K562 (cell line): ENCODE measurements around the gene SPATA25. TPM values are rescaled to one million over a fixed set of nuclear protein-coding genes. Genes with fewer than 3 reads are reported as not detected.

Source experiments
- ATAC-seq: fragments of 200-7000 bp; cut with Tn5 transposase; 3 replicates; pipeline ENCODE4 v1.9.1; 2020; ENCODE audit warnings: moderate library complexity
- BruUV-seq: library from RNA; stranded (reverse); fragments of 400-500 nt; replicated peaks from 2 replicates; lab custom pipeline; 2021; lab: Mats Ljungman, UMichigan
- CTCF ChIA-PET: fragments of 300-600 bp; formaldehyde crosslinking; extraction: SDS; loops from one replicate; lab custom pipeline; 2021; ENCODE audit warnings: low intra/inter-chr PET ratio; lab: Yijun Ruan, JAX
- POLR2A ChIA-PET: fragments of 300-600, 350-650 bp; sonication (Branson Sonifier 250); formaldehyde crosslinking; extraction: SDS; loops from one replicate; lab custom pipeline; 2021; ENCODE audit warnings: antibody characterized with exemption, inconsistent platforms; lab: Yijun Ruan, JAX
- DNase-seq, 4 experiments: peaks; one replicate each; pipeline versions ENCODE4 v3.0.0 to v3.0.0-alpha.2; 2011 to 2018; ENCODE audit warnings: low spot score in 3 of 4, mixed read lengths in 3 of 4; ENCODE audit errors: extremely low read depth in 1 of 4
- FAIRE-seq: peaks from 2 replicates; lab custom pipeline; 2011; peaks lifted over from hg19 to GRCh38; lab: Jason Lieb, UNC
- H2AFZ ChIP-seq: 2 replicates; pipeline ENCODE4 v1.6.0; 2011; ENCODE audit warnings: low read depth, low read length, control low read depth, inconsistent platforms
- H3K27ac ChIP-seq: fragments of 200-600 bp; 3 replicates; pipeline ENCODE4 v1.8.0; 2011; ENCODE audit warnings: low read depth, mild to moderate bottlenecking, control low read depth, inconsistent platforms, low read length, moderate library complexity, mixed read lengths; ENCODE audit errors: extremely low read depth
- H3K27me3 ChIP-seq, 2 experiments: fragments of 300-600 bp in 1 of 2; 2 replicates in 1 of 2; 3 replicates in 1 of 2; pipeline versions ENCODE4 v1.6.0 to v1.8.0; 2011; ENCODE audit warnings: inconsistent platforms in 2 of 2, low read length in 2 of 2, mild to moderate bottlenecking in 1 of 2, mixed read lengths in 1 of 2, moderate library complexity in 1 of 2; ENCODE audit not compliant: control insufficient read depth in 2 of 2, insufficient read depth in 2 of 2
- H3K36me3 ChIP-seq: fragments of 300-600 bp; 3 replicates; pipeline ENCODE4 v1.8.0; 2011; ENCODE audit warnings: mild to moderate bottlenecking, low read length, inconsistent platforms; ENCODE audit not compliant: control insufficient read depth, insufficient read depth
- H3K4me1 ChIP-seq, 2 experiments: fragments of 200-600 bp in 1 of 2; replicated peaks in 1 of 2; 2 replicates in 1 of 2; 3 replicates in 1 of 2; pipeline versions ENCODE4 v1.5.1 to v1.8.0; 2011; ENCODE audit warnings: inconsistent platforms in 2 of 2, low read length in 2 of 2, mild to moderate bottlenecking in 1 of 2, mixed read lengths in 1 of 2, moderate library complexity in 1 of 2; ENCODE audit not compliant: control insufficient read depth in 2 of 2, insufficient read depth in 2 of 2
- H3K4me2 ChIP-seq: 2 replicates; pipeline ENCODE4 v1.6.1; 2011; ENCODE audit warnings: low read length, control low read depth, inconsistent platforms, mixed read lengths; ENCODE audit not compliant: insufficient read depth
- H3K4me3 ChIP-seq: fragments of 200-600 bp; sonication (generic), shearing (Covaris generic); 2 replicates; pipeline ENCODE4 v1.5.1; 2016; ENCODE audit warnings: control low read depth, inconsistent platforms
- H3K79me2 ChIP-seq: fragments of 200-600 bp; 3 replicates; pipeline ENCODE4 v1.8.0; 2011; ENCODE audit warnings: low read length, inconsistent platforms; ENCODE audit not compliant: control insufficient read depth, insufficient read depth
- H3K9ac ChIP-seq, 2 experiments: 2 replicates each; pipeline versions ENCODE4 v1.6.0 to v1.6.1; 2011; ENCODE audit warnings: low read depth in 2 of 2, low read length in 2 of 2, control low read depth in 1 of 2, inconsistent platforms in 1 of 2, mild to moderate bottlenecking in 1 of 2, mixed read lengths in 1 of 2; ENCODE audit not compliant: insufficient read depth in 1 of 2
- H3K9me1 ChIP-seq: one replicate; pipeline ENCODE4 v1.6.0; 2011; ENCODE audit warnings: inconsistent platforms, mild to moderate bottlenecking, low read length, moderate library complexity; ENCODE audit not compliant: control insufficient read depth, insufficient read depth
- H3K9me3 ChIP-seq: replicated peaks from 2 replicates; pipeline ENCODE4 v1.5.1; 2011; ENCODE audit warnings: low read depth, low read length, inconsistent platforms; ENCODE audit not compliant: control insufficient read depth, insufficient read depth
- H4K20me1 ChIP-seq: replicated peaks from 2 replicates; pipeline ENCODE4 v1.6.1; 2011; ENCODE audit warnings: low read length, inconsistent platforms, mixed read lengths; ENCODE audit not compliant: control insufficient read depth, insufficient read depth
- FOXA3 ChIP-seq, 2 experiments: fragments of 450-650 bp in 1 of 2; sonication (generic) in 1 of 2; formaldehyde crosslinking; IDR thresholded peaks in 1 of 2; conservative IDR thresholded peaks in 1 of 2; 2 replicates each; pipeline versions ENCODE4 v1.4.0 to v1.8.0; 2020 to 2022; ENCODE audit warnings: mild to moderate bottlenecking in 2 of 2, missing genetic modification reagents in 1 of 2
- PTBP1 ChIP-seq: fragments of 200-400 bp; formaldehyde crosslinking; IDR thresholded peaks from 2 replicates; pipeline ENCODE4 v1.6.1; 2017; ENCODE audit warnings: low read depth, low read length
- RAD21 ChIP-seq, 2 experiments: fragments of 250-450 bp in 1 of 2; fragments of 450-650 bp in 1 of 2; sonication (Bioruptor Pico) in 1 of 2; formaldehyde crosslinking in 1 of 2; IDR thresholded peaks in 1 of 2; conservative IDR thresholded peaks in 1 of 2; 2 replicates each; pipeline versions ENCODE4 v1.4.0 to v1.8.0; 2020 to 2022; ENCODE audit warnings: mild to moderate bottlenecking in 2 of 2, moderate library complexity in 1 of 2
- SMARCC2 ChIP-seq: fragments of 450-650 bp; IDR thresholded peaks from 2 replicates; pipeline ENCODE4 v1.6.1; 2017; ENCODE audit warnings: antibody characterized with exemption, moderate library complexity, mild to moderate bottlenecking, low read depth
- SP1 ChIP-seq: sonication (generic); formaldehyde crosslinking; IDR thresholded peaks from 2 replicates; pipeline ENCODE4 v1.8.1; 2022; ENCODE audit warnings: mild to moderate bottlenecking, missing genetic modification reagents
- SRSF3 ChIP-seq: fragments of 200-400 bp; formaldehyde crosslinking; IDR thresholded peaks from 2 replicates; pipeline ENCODE4 v1.6.1; 2016; ENCODE audit warnings: mild to moderate bottlenecking, low read length, moderate library complexity; ENCODE audit not compliant: insufficient read depth
- TEAD4 ChIP-seq, 2 experiments: sonication (generic) in 1 of 2; formaldehyde crosslinking in 1 of 2; IDR thresholded peaks; 2 replicates each; pipeline versions ENCODE4 v1.6.1 to v1.8.0; 2012 to 2022; ENCODE audit warnings: borderline replicate concordance in 1 of 2, inconsistent platforms in 1 of 2, low read length in 1 of 2, mild to moderate bottlenecking in 1 of 2, missing genetic modification reagents in 1 of 2
- ZNF511 ChIP-seq: sonication (generic); formaldehyde crosslinking; IDR thresholded peaks from 2 replicates; pipeline ENCODE4 v1.8.0; 2022; ENCODE audit warnings: mild to moderate bottlenecking, missing genetic modification reagents
- WGBS: fragments of 100-300 bp; shearing (Covaris generic); methylation state at CpG from one replicate; pipeline ENCODE4 v1.1.6; 2016; ENCODE audit warnings: low coverage, mixed read lengths; ENCODE audit not compliant: insufficient coverage; ENCODE audit errors: missing lambda C conversion rate; 5-methylcytosine and 5-hydroxymethylcytosine counted together
- in situ Hi-C: fragments of 300-500 bp; cut with MboI; formaldehyde crosslinking; loops from 4 replicates; pipeline ENCODE4 v1.15.0; 2018; ENCODE audit warnings: inconsistent platforms, mixed read lengths
- intact Hi-C: fragments of 100-400 bp; cut with micrococcal nuclease; formaldehyde crosslinking; loops from 2 replicates; pipeline ENCODE4 v1.14.2; 2022
- polyA plus RNA-seq, 8 experiments: library from polyadenylated mRNA; depleted of rRNA in 4 of 8; stranded (reverse) in 5 of 8; unstranded in 3 of 8; fragments of >200 nt; fragmentation: Nextera tagmentation in 2 of 8; fragmentation: Illumina TruSeq in 1 of 8; extraction: Ambion mirVana in 2 of 8; extraction: Trizol in 1 of 8; gene quantifications; 2 replicates each; pipeline versions ENCODE4 v1.2.1 to v1.2.3, GENCODE V29; 2011 to 2014; ENCODE audit warnings: inconsistent platforms in 1 of 8, missing spikeins in 1 of 8
- total RNA-seq, 7 experiments: library from RNA; depleted of rRNA in 6 of 7; stranded (reverse); fragments of >200 nt in 6 of 7; fragmentation: Illumina TruSeq in 2 of 7; extraction: Trizol in 2 of 7; gene quantifications; 2 replicates each; pipeline versions ENCODE4 v1.2.1 to v1.2.3, GENCODE V29; 2011 to 2021; ENCODE audit warnings: low replicate concordance in 1 of 7

Gene SPATA25
- total and polyA plus RNA-seq, 9 of the 15 experiments (the other 6 are each of a cell fraction or from before 2014, with no cell fraction given): 0.21 to 0.95 (median 0.53) TPM; not detected in 3

- TF ChIP-seq TEAD4 (IDR thresholded peaks at IDR 0.05; ENCODE audit: low read length) (0 out of 2 replicates have a peak, but pooled peaks have one; percentile 13), TEAD4 (CRISPR knock-in tag; IDR thresholded peaks at IDR 0.05; ENCODE audit: borderline replicate concordance) (no peak)
These were observed 13.9 kb downstream of the SPATA25 start (continued) for GRCh38 chr20:45873409-45874103.

DNA sequence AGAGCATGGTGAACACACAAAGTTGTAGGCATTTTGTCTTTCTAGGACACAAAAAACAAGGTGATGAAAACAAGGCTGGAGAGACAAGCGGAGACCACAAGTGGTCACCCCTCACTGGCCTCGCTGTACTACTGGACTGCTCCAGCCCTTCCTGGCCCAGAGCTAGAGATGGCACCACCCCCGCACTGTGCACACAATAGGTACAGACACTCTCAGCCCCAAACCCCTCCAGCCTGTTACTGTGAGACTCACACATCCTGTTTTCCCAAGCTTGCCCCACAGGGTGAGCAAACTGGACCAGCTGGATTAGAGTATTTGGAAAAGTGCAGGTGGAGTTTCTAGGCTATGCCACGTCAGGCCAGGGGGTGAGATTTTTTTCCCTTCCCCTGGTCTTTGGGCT, 14.8 kb downstream of the SPATA25 start:
- H3K36me3 ChIP-seq: no peaks in the 10 kb centered on the region; the same call in 1 of the 3 replicates
- TF ChIP-seq SMARCC2 (no peak), PTBP1 (no peak), RAD21 (CRISPR knock-in tag; conservative IDR thresholded peaks at IDR 0.05 in 1 of 2, IDR thresholded peaks at IDR 0.05 in 1 of 2) (no peak), ZNF511 (CRISPR knock-in tag) (no peak), SRSF3 (no peak), FOXA3 (CRISPR knock-in tag; conservative IDR thresholded peaks at IDR 0.05 in 1 of 2, IDR thresholded peaks at IDR 0.05 in 1 of 2) (no peak), SP1 (CRISPR knock-in tag) (no peak)
- TF ChIP-seq, all 486 proteins: peak for 0
- no peaks in the 10 kb centered on the region for H3K79me2 ChIP-seq
- no peaks in the 10 kb centered on the region for H4K20me1 ChIP-seq
- in situ Hi-C loops: no loop called here
- WGBS: 81% methylated on average over 4 of the region's 4 CpGs
- CTCF ChIA-PET: no interaction called here
- no peak overlapping the region for H3K9ac ChIP-seq
- ATAC-seq: no peak
- no peaks in the 10 kb centered on the region for H3K9me1 ChIP-seq
- H3K4me1 ChIP-seq: peaks cover 10 to 11% of the 10 kb centered on the region in 2 experiments; a peak in 4 of 5 replicates
- FAIRE-seq: no peak
- POLR2A ChIA-PET: interaction anchor here (1.0 to 1.3 kb wide), 2 partner anchors 9 to 16 kb away, joined by 4 to 6 read pairs; partner anchors contain the start of genes ACOT8, ZSWIM1 and ZSWIM3
- H3K27ac ChIP-seq: no peak overlapping the region
- no TSS peak for BruUV-seq
- intact Hi-C loops: no loop called here
- H3K4me3 ChIP-seq: no peak overlapping the region
- H2AFZ ChIP-seq: no peak overlapping the region
- no peak overlapping the region for H3K4me2 ChIP-seq
- no peak for DNase-seq
- H3K9me3 ChIP-seq: no peaks in the 10 kb centered on the region
- no peaks in the 10 kb centered on the region for H3K27me3 ChIP-seq
